Measurements from ENCODE around the gene BST1. TPM values are rescaled to one million over a fixed set of nuclear protein-coding genes. Genes with fewer than 3 reads are reported as not detected.

BST1 gene
- total RNA-seq, 1 experiment from 2014 or later = 0.80 TPM

DNA sequence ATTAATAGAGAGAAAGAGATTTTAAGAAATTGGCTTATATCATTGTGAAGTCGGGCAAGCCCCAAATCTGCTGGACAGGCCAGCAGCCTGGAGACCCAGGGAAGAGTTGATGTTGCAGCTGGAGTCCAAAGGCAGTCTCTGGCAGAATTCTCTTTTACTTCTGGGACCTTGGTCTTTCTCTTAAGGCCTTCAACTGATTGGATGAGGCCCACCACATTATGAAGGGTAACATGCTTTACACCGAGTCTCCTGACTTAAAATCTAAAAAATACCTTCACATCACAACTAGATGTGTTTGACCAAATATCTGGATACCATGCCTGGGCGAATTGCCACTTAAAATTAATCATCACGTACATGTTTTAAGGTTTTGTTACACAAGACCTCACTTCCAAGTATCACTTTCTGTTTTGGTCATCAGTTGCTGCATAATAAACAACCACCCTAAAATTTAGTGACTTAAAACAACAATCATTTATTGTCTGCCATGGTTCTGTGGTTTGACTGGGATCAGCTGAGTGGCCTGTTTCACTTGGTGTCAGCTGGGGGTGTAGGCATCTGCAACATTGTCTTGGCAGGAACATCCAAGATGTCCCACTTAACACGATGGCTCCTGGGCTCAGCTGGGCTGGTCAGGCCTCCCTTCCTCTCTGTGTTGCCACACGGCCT, 78.7 kb downstream of the BST1 start:
- no peaks in the 10 kb centered on the region for H3K36me3 ChIP-seq (replicated peaks; ENCODE audit: control insufficient read depth, insufficient read depth, low read length)
- peaks cover 31% of the 10 kb centered on the region for H3K27me3 ChIP-seq (ENCODE audit: control insufficient read depth, insufficient read depth, low read length)
- H3K4me3 ChIP-seq (ENCODE audit: insufficient read depth, low read depth, low read length) = no peak overlapping the region
- DNase-seq = no peak

Other genes starting within 250 kb of the BST1 start
- 9.6 and 12.9 TPM in 2 replicates for gene CC2D2A, start 233.2 kb upstream of the BST1 start, total RNA-seq (2014; rRNA removed; shearing (Covaris generic))
- gene FBXL5, start 47.7 kb upstream of the BST1 start, total RNA-seq (2014; rRNA removed; shearing (Covaris generic)) = 80.8 and 91.6 TPM in 2 replicates
- gene FAM200B, start 21.2 kb upstream of the BST1 start, total RNA-seq (2014; rRNA removed; shearing (Covaris generic)) = 39.5 and 61.0 TPM in 2 replicates
- gene CD38, start 75.3 kb downstream of the BST1 start, total RNA-seq (2014; rRNA removed; shearing (Covaris generic)) = 0.15 and 1.1 TPM in 2 replicates
- gene FGFBP1, start 235.7 kb downstream of the BST1 start, total RNA-seq (2014; rRNA removed; shearing (Covaris generic)) = not detected in 2 replicates

All from H7 (cell line).